Measurements from ENCODE around the gene PDE3B.

PDE3B gene

GRCh38 chr11:14637868-14638409 lies 5.7 kb upstream of the PDE3B start:
- H3K9ac ChIP-seq (ENCODE audit: low read depth in 1 of 2, low read length in 2 of 2), result no peak overlapping the region
- H3K4me3 ChIP-seq (ENCODE audit: low read depth in 1 of 2, low read length in 2 of 2), result no peak overlapping the region
- no peaks in the 10 kb centered on the region for H3K36me3 ChIP-seq (ENCODE audit: control insufficient read depth in 1 of 2, insufficient read depth in 2 of 2, low read length in 2 of 2)
- no peak overlapping the region for H3K27ac ChIP-seq (ENCODE audit: low read depth, low read length)
- no peaks in the 10 kb centered on the region for H3K27me3 ChIP-seq (ENCODE audit: control insufficient read depth in 1 of 2, insufficient read depth in 2 of 2, low read length in 2 of 2)
- H3K9me3 ChIP-seq (ENCODE audit: control insufficient read depth in 1 of 2, low read length in 2 of 2), result no peaks in the 10 kb centered on the region
- H3K4me1 ChIP-seq (ENCODE audit: control insufficient read depth in 1 of 2, insufficient read depth in 2 of 2, low read length in 2 of 2), result peaks cover 4 to 9% of the 10 kb centered on the region in 2 donors

GRCh38 chr11:14638561-14638960 lies 5.0 kb upstream of the PDE3B start:
- Histone ChIP-seq H3K9me3 (ENCODE audit: control insufficient read depth in 1 of 2, low read length in 2 of 2) (no peaks in the 10 kb centered on the region), H3K27me3 (ENCODE audit: control insufficient read depth in 1 of 2, insufficient read depth in 2 of 2, low read length in 2 of 2) (no peaks in the 10 kb centered on the region), H3K9ac (ENCODE audit: low read depth in 1 of 2, low read length in 2 of 2) (no peak overlapping the region), H3K4me3 (ENCODE audit: low read depth in 1 of 2, low read length in 2 of 2) (no peak overlapping the region), H3K27ac (ENCODE audit: low read depth, low read length) (no peak overlapping the region), H3K36me3 (ENCODE audit: control insufficient read depth in 1 of 2, insufficient read depth in 2 of 2, low read length in 2 of 2) (no peaks in the 10 kb centered on the region), H3K4me1 (ENCODE audit: control insufficient read depth in 1 of 2, insufficient read depth in 2 of 2, low read length in 2 of 2) (peaks cover 4 to 9% of the 10 kb centered on the region in 2 donors)

- Histone ChIP-seq H3K27ac (ENCODE audit: low read depth, low read length) (no peak overlapping the region), H3K4me3 (ENCODE audit: low read depth in 1 of 2, low read length in 2 of 2) (no peak overlapping the region)
Observed at GRCh38 chr11:14641801-14642200, 1.8 kb upstream of the PDE3B start.

GRCh38 chr11:14642453-14642852 lies 1.2 kb upstream of the PDE3B start:
- Histone ChIP-seq H3K9me3 (ENCODE audit: control insufficient read depth in 1 of 2, low read length in 2 of 2) (no peaks in the 10 kb centered on the region), H3K4me1 (ENCODE audit: control insufficient read depth in 1 of 2, insufficient read depth in 2 of 2, low read length in 2 of 2) (peaks cover 5 to 9% of the 10 kb centered on the region in 2 donors), H3K27ac (ENCODE audit: low read depth, low read length) (no peak overlapping the region), H3K27me3 (ENCODE audit: control insufficient read depth in 1 of 2, insufficient read depth in 2 of 2, low read length in 2 of 2) (peaks cover 0 to 7% of the 10 kb centered on the region in 2 donors), H3K4me3 (ENCODE audit: low read depth in 1 of 2, low read length in 2 of 2) (peak overlapping the region in 1 of 2 donors; percentile 87), H3K9ac (ENCODE audit: low read depth in 1 of 2, low read length in 2 of 2) (peak overlapping the region in 1 of 2 donors; percentile 57), H3K36me3 (ENCODE audit: control insufficient read depth in 1 of 2, insufficient read depth in 2 of 2, low read length in 2 of 2) (no peaks in the 10 kb centered on the region)

More at GRCh38 chr11:14641801-14642200, 1.8 kb upstream of the PDE3B start:
- Histone ChIP-seq H3K4me1 (ENCODE audit: control insufficient read depth in 1 of 2, insufficient read depth in 2 of 2, low read length in 2 of 2) (peaks cover 5 to 9% of the 10 kb centered on the region in 2 donors), H3K36me3 (ENCODE audit: control insufficient read depth in 1 of 2, insufficient read depth in 2 of 2, low read length in 2 of 2) (no peaks in the 10 kb centered on the region), H3K9ac (ENCODE audit: low read depth in 1 of 2, low read length in 2 of 2) (no peak overlapping the region), H3K27me3 (ENCODE audit: control insufficient read depth in 1 of 2, insufficient read depth in 2 of 2, low read length in 2 of 2) (peaks cover 0 to 7% of the 10 kb centered on the region in 2 donors), H3K9me3 (ENCODE audit: control insufficient read depth in 1 of 2, low read length in 2 of 2) (no peaks in the 10 kb centered on the region)

- peaks cover 5 to 9% of the 10 kb centered on the region in 2 donors for H3K4me1 ChIP-seq (ENCODE audit: control insufficient read depth in 1 of 2, insufficient read depth in 2 of 2, low read length in 2 of 2)
- peak overlapping the region; percentile 57 to 58 for H3K9ac ChIP-seq (ENCODE audit: low read depth in 1 of 2, low read length in 2 of 2)
- no peaks in the 10 kb centered on the region for H3K9me3 ChIP-seq (ENCODE audit: control insufficient read depth in 1 of 2, low read length in 2 of 2)
- H3K27me3 ChIP-seq (ENCODE audit: control insufficient read depth in 1 of 2, insufficient read depth in 2 of 2, low read length in 2 of 2), result peaks cover 0 to 7% of the 10 kb centered on the region in 2 donors
- H3K27ac ChIP-seq (ENCODE audit: low read depth, low read length), result no peak overlapping the region
- peak overlapping the region; percentile 87 to 90 for H3K4me3 ChIP-seq (ENCODE audit: low read depth in 1 of 2, low read length in 2 of 2)
- H3K36me3 ChIP-seq (ENCODE audit: control insufficient read depth in 1 of 2, insufficient read depth in 2 of 2, low read length in 2 of 2), result no peaks in the 10 kb centered on the region
Observed at GRCh38 chr11:14642873-14643696, 519 bp upstream of the PDE3B start.

- peaks cover 9% of the 10 kb centered on the region in 2 donors for H3K4me1 ChIP-seq (ENCODE audit: control insufficient read depth in 1 of 2, insufficient read depth in 2 of 2, low read length in 2 of 2)
- H3K27me3 ChIP-seq (ENCODE audit: control insufficient read depth in 1 of 2, insufficient read depth in 2 of 2, low read length in 2 of 2), result peaks cover 0 to 7% of the 10 kb centered on the region in 2 donors
- H3K36me3 ChIP-seq (ENCODE audit: control insufficient read depth in 1 of 2, insufficient read depth in 2 of 2, low read length in 2 of 2), result no peaks in the 10 kb centered on the region
- peak overlapping the region; percentile 60 for H3K27ac ChIP-seq (ENCODE audit: low read depth, low read length)
- H3K4me3 ChIP-seq (ENCODE audit: low read depth in 1 of 2, low read length in 2 of 2), result peak overlapping the region; percentile 87 to 90
- peak overlapping the region; percentile 79 for H3K9ac ChIP-seq (ENCODE audit: low read depth in 1 of 2, low read length in 2 of 2)
- H3K9me3 ChIP-seq (ENCODE audit: control insufficient read depth in 1 of 2, low read length in 2 of 2), result no peaks in the 10 kb centered on the region
Observed at GRCh38 chr11:14644226-14645014, 816 bp downstream of the PDE3B start.

- Histone ChIP-seq H3K4me1 (ENCODE audit: control insufficient read depth in 1 of 2, insufficient read depth in 2 of 2, low read length in 2 of 2) (peaks cover 8 to 9% of the 10 kb centered on the region in 2 donors), H3K27ac (ENCODE audit: low read depth, low read length) (no peak overlapping the region), H3K9ac (ENCODE audit: low read depth in 1 of 2, low read length in 2 of 2) (peak overlapping the region; percentile 79), H3K36me3 (ENCODE audit: control insufficient read depth in 1 of 2, insufficient read depth in 2 of 2, low read length in 2 of 2) (no peaks in the 10 kb centered on the region), H3K9me3 (ENCODE audit: control insufficient read depth in 1 of 2, low read length in 2 of 2) (no peaks in the 10 kb centered on the region), H3K27me3 (ENCODE audit: control insufficient read depth in 1 of 2, insufficient read depth in 2 of 2, low read length in 2 of 2) (peaks cover 0 to 7% of the 10 kb centered on the region in 2 donors), H3K4me3 (ENCODE audit: low read depth in 1 of 2, low read length in 2 of 2) (peak overlapping the region; percentile 87 to 90)
Observed at GRCh38 chr11:14645015-14645912, 1.7 kb downstream of the PDE3B start.

- peaks cover 0 to 7% of the 10 kb centered on the region in 2 donors for H3K27me3 ChIP-seq (ENCODE audit: control insufficient read depth in 1 of 2, insufficient read depth in 2 of 2, low read length in 2 of 2)
- H3K27ac ChIP-seq (ENCODE audit: low read depth, low read length), result no peak overlapping the region
- H3K9ac ChIP-seq (ENCODE audit: low read depth in 1 of 2, low read length in 2 of 2), result peak overlapping the region; percentile 15 to 79
- H3K9me3 ChIP-seq (ENCODE audit: control insufficient read depth in 1 of 2, low read length in 2 of 2), result no peaks in the 10 kb centered on the region
- H3K4me3 ChIP-seq (ENCODE audit: low read depth in 1 of 2, low read length in 2 of 2), result peak overlapping the region; percentile 87 to 90
- peaks cover 6 to 9% of the 10 kb centered on the region in 2 donors for H3K4me1 ChIP-seq (ENCODE audit: control insufficient read depth in 1 of 2, insufficient read depth in 2 of 2, low read length in 2 of 2)
- H3K36me3 ChIP-seq (ENCODE audit: control insufficient read depth in 1 of 2, insufficient read depth in 2 of 2, low read length in 2 of 2), result no peaks in the 10 kb centered on the region
Observed at GRCh38 chr11:14645985-14646900, 2.6 kb downstream of the PDE3B start.

GRCh38 chr11:14650064-14650463 lies 6.5 kb downstream of the PDE3B start:
- Histone ChIP-seq H3K4me3 (ENCODE audit: low read depth in 1 of 2, low read length in 2 of 2) (no peak overlapping the region), H3K36me3 (ENCODE audit: control insufficient read depth in 1 of 2, insufficient read depth in 2 of 2, low read length in 2 of 2) (no peaks in the 10 kb centered on the region)

More at GRCh38 chr11:14650064-14650463, 6.5 kb downstream of the PDE3B start:
- H3K27me3 ChIP-seq (ENCODE audit: control insufficient read depth in 1 of 2, insufficient read depth in 2 of 2, low read length in 2 of 2), result peaks cover 0 to 7% of the 10 kb centered on the region in 2 donors
- H3K4me1 ChIP-seq (ENCODE audit: control insufficient read depth in 1 of 2, insufficient read depth in 2 of 2, low read length in 2 of 2), result peaks cover 4 to 6% of the 10 kb centered on the region in 2 donors
- no peak overlapping the region for H3K27ac ChIP-seq (ENCODE audit: low read depth, low read length)
- no peaks in the 10 kb centered on the region for H3K9me3 ChIP-seq (ENCODE audit: control insufficient read depth in 1 of 2, low read length in 2 of 2)
- H3K9ac ChIP-seq (ENCODE audit: low read depth in 1 of 2, low read length in 2 of 2), result no peak overlapping the region

Data from duodenal mucosa (tissue), 2 donors.